ENCODE measurements around the gene CADM4.
"Not testable (repeated sequence)": the region's sequence is repeated elsewhere in the genome, so short reads cannot be mapped to it uniquely, and the experiment has no call there.

Gene CADM4

DNA sequence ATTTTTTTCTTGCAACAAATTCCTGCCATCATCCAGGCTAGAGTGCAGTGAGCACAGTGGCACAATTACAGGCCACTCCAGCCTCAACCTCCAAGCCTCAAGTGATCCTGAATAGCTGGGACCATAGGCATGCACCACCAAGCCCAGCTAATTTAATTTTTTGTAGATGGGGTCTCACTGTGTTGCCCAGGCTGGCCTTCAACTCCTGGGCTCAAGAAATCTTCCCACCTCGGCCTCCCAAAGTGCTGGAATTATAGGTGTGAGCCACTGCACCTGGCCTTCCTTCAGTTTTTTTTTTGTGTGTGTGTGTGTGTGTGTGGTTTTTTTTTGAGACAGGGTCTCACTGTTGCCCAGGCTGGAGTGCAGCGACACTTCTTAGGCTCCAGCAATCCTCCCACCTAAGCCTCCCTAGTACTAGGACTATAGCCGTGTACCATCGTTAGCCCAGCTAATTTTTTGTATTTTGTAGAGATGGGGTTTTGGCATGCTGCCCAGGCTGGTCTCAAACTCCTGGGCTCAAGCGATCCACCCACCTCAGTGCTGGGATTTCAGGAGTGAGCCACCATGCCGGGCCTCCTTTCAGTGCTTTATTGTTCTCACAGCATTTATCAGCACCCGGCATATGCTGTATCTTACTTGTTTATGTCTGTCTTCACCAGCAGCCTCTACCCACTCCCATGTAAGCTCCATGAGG lies 33.6 kb downstream of the CADM4 start:
- DNase-seq = no peak

- not testable (repeated sequence) for DNase-seq
Measured at GRCh38 chr19:43600326-43600725, 39.3 kb downstream of the CADM4 start.

- no peak for DNase-seq
Measured at GRCh38 chr19:43599635-43600295, 39.9 kb downstream of the CADM4 start.

- DNase-seq = no peak
Measured at GRCh38 chr19:43598445-43599240, 41.0 kb downstream of the CADM4 start.

GRCh38 chr19:43597876-43598275 lies 41.8 kb downstream of the CADM4 start:
- DNase-seq = no peak

DNA sequence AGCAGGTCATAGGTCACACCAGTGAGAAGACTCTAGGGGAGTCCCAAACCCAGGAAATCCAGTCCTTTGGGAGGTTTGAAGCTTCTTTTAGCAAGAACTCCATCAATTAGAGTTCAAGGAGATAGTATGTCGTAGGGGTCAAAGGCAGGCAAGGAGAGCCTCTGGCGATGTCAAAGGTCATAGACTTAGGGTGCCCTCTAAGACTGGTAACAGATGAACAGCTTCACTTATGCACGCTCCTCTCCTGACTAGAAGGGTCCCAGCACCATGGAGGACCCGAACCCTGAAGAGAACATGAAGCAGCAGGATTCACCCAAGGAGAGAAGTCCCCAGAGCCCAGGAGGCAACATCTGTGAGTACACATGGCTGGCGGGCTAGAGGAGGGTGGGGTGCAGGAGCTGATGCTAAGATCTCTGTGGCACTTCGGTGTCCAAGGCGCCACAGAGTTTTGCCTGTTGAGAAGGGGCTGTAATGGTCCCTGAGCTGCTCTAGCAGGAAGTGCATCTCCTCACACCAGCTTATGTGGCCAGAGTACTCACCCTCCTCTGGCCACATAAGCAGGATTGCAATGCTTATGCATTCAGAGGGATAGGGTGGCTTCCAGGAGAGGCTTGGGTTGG lies 42.7 kb downstream of the CADM4 start:
- no peak for DNase-seq

DNA sequence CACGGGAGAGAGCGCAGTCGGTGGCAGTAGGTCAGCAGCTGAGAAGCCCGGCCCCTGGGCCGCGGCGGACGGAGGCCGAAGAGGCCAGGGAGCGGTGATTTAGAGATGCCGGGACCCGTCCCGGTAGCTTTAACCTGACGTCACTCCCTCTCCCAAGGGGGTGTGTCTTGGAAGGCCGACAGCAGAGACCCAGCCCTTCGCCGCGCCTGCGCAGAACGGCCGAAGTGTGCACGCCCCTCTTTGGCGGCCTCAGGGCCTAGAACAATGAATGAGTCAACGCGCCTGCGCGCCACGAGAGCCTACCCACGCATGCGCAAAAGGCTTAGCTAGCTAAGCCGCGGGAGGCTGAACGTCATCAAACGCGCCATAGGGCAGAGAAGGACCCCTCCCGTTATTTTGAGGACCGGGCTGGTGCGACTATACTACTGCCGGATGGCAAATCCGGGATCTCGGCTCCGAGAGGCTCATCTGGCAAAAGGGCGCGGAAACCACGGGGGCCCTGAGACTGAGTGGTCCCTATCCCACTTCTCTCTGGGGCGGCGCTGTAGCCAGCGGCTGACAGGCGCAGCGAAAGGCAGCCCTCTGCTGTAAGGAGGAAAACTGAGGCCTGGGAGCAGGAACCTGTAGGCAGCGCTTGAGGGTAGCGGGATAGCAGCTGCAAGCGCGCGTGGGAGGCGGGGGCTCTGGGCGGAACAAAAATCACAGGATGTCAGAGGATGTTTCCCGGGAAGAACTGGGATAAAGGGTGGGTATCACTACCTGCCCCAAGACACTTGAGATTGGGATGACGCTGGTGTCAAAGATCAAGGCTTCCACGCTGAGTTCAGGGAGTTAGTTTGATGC lies 43.4 kb downstream of the CADM4 start, which contains the start of the genes IRGQ and ZNF576:
Gene IRGQ, minus strand, starts transcription at position 136 of the 843 bp plus-strand sequence. CDS start 796 bp downstream, outside the sequence.
Gene ZNF576, plus strand, starts transcription at position 597 of the 843 bp plus-strand sequence. CDS start 514 bp downstream, outside the sequence.
- DNase-seq = peak; percentile 100

GRCh38 chr19:43595605-43595998 lies 44.0 kb downstream of the CADM4 start:
- DNase-seq = no peak

- DNase-seq = peak; percentile 78
Measured at GRCh38 chr19:43594710-43595604, 44.7 kb downstream of the CADM4 start.

DNA sequence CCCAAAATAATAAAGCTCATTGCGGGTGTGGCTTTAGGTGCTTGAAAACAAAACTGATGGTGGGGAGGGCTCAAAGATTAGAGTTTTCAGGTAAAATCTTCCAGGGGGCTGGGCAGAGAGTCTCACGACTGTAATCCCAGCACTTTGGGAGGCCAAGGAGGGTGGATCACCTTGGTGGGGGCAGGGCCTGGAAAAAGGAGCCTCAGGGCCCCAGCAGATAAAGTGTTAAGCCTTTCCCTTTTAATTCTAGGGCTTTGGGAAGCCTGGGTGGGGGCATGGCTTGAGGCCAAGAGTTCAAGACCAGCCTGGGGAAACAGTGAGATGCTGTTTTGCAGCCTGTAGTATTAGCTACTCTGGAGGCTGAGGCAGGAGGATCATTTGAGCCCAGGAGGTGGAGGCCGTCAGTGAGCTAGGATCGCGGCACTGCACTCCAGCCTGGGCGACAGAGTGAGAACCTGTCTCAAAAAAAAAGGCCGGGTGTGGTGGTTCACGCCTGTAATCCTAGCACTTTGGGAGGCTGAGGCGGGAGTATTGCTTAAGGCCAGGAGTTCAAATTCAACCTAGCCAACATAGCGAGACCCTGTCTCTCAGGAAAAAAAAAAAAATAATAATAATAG lies 45.5 kb downstream of the CADM4 start:
- no peak for DNase-seq

DNA sequence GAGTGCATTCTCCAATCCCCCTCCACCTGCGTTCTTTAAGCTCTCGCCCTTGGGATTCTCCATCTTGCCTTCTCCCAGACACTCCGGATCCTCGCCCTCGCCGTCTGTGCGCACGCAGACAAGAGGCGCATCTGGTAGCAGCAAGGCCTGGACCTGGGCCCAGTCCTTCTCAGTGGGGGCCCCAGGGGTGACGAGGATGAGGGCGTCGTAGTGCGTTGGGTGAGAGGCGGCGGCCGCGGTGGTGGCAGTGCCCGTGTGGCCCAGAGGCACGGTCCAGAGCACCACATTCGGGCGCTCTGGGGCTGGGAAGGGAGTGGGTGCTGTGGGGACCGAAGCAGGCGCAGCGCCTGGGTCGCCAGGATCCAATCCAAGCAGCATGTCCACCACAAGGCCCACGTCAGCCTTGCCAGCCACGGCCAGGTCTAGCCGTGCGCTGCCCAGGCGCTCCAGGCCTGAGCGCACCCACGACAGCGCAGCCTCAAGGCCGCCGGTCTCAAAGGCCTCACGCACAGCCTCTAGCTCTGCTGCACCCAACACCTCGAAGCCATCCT lies 46.8 kb downstream of the CADM4 start:
- DNase-seq = no peak

DNA sequence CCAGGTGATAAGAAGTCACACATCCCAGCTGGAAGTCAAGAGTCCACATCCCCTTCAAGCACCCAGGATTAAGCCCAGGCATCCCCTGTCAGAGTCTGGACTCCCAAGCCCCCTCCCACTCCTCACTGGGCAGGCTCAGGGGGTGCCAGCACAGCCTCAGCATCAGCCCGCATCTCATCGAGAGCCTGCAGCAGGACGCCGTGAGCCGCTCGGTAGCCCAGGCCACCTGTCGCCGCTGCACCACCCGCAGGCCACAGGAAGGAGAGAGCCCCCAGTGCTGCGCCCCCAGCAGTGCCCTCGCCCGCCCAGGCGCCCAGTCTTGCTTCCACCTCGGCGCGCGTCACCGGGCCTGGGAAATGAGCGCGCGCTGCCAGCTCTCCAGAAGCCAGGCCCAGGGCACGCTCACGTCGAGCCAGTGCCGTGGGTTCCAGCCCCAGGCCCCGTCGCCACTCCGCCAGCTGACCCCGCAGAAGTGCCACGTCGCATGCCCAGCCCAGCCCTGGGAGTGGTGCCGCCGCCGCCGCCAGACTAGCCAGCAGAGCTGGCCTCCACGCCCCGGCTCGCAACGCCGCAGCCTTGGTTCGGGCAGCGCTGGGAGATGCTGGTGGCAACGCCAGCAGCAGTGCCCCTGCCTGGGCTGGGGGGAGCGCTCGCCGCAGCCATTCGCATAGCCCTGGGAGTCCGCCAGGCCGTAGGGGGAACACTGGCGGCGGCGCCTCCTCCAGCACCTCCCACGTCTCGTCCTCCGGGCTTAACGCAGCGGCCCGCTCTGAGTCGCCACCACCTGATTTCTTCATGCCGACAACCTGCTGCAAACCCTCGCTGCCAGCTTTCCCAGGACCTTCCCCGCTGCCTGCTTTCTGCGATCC lies 47.5 kb downstream of the CADM4 start:
- DNase-seq = no peak

DNA sequence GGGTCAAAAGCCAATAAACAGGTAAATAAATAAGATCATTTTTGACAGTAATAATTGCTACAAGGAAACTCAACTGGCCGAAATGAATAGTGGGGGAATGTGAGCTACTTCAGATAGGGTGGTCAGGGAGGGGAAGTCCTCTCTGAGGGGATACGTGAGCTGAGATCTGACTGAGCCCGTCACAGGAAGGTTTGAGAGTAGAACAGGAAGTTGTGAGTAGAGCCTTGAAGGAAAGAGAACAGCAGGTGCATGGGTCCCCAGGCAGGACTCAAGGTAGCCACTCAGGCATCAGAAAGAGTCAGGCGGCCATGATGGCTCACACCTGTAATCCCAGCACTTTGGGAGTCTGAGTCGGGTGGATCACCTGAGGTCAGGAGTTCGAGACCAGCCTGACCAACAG lies 50.0 kb downstream of the CADM4 start:
- DNase-seq = no peak

DNA sequence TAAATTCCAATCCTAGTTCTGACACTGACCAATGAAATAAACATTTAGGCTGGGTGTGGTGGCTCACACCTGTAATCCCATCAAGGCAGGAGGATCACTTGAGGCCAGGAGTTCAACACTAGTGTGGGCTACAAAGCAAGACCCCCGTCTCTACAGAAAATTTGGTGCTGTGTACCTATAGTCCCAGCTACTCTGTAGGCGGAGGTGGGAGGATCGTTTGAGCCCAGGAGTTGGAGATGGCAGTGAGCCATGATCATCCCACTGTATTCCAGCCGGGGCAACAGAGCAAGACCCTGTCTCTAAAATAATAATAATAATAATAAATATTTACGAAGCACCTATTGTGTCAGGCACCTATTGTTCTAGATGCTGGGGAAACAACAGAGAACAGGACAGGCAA lies 50.4 kb downstream of the CADM4 start:
- DNase-seq = no peak

DNA sequence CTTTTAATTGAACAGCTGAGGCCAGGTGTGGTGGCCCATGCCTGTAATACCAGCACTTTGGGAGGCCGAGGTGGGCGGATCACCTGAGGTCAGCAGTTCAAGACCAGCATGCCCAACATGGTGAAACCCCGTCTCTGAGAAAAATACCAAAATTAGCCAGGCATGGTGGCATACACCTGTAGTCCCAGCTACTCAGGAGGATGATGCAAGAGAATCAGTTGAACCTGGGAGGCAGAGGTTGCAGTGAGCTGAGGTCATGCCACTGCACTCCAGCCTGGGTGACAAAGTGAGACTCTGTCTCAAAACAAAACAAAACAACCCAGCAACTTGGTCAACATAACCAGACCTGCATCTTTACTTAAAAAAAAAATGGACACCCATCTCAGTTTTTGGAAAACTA lies 52.6 kb downstream of the CADM4 start:
- DNase-seq = not testable (repeated sequence)

DNA sequence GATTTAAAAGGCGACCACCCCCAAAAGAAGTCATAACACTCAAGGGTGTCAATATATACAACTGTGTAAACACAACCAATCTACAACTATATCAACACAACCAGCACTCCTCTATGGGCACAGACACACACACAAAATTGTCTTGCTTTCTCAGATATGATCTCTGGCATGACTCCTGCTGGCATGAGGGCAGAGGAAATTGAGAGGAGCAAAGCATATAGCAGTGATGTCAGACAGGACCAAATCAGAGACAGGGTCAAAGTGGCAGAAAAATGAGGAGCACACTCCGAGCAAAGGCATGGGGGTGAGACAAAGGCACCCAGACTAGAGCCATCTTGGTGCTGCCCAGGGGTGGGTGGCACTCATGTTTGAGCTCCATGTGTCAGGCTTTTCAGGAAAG lies 53.3 kb downstream of the CADM4 start:
- DNase-seq = no peak

GRCh38 chr19:43584484-43584883 lies 55.2 kb downstream of the CADM4 start:
- DNase-seq = no peak

GRCh38 chr19:43582495-43582894 lies 57.2 kb downstream of the CADM4 start:
- no peak for DNase-seq

DNA sequence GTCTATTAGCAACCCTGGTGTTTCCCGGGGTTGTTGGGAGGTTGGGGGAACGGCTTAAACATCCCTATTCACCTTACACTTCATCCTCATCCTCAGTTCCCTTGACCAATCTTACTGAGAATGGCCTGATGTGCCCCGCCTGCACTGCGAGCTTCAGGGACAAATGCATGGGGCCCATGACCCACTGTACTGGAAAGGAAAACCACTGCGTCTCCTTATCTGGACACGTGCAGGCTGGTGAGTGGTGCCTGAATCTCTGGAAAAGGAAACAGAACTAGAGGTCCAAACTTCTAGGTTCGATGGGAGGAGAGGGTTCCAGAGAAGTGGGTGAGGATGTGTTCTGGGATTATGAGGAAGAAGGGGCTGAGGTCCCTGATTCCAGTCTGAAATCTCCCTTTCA lies 58.2 kb downstream of the CADM4 start:
- DNase-seq = no peak
